PC-3 (cell line): ENCODE data around the gene ARL3.

ENCODE experiments used
- EZH2 ChIP-seq: fragments of 300-600 bp; sonication (generic); IDR thresholded peaks from one replicate; pipeline ENCODE4 v1.6.1; 2017; ENCODE audit warnings: antibody characterized with exemption, mild to moderate bottlenecking, low read length; ENCODE audit not compliant: unreplicated experiment
- EZH2phosphoT487 ChIP-seq: fragments of 300-600 bp; sonication (generic); IDR thresholded peaks from 2 replicates; pipeline ENCODE4 v1.6.1; 2018; ENCODE audit warnings: mild to moderate bottlenecking, antibody characterized with exemption, low read length, borderline replicate concordance
- TF ChIP-seq, protein P1 (sequence below): fragments of 300-600 bp; sonication (generic); conservative IDR thresholded peaks from 2 replicates; pipeline ENCODE4 v1.5.1; 2017; ENCODE audit warnings: antibody characterized with exemption, low read depth, mild to moderate bottlenecking, low read length

DNA sequence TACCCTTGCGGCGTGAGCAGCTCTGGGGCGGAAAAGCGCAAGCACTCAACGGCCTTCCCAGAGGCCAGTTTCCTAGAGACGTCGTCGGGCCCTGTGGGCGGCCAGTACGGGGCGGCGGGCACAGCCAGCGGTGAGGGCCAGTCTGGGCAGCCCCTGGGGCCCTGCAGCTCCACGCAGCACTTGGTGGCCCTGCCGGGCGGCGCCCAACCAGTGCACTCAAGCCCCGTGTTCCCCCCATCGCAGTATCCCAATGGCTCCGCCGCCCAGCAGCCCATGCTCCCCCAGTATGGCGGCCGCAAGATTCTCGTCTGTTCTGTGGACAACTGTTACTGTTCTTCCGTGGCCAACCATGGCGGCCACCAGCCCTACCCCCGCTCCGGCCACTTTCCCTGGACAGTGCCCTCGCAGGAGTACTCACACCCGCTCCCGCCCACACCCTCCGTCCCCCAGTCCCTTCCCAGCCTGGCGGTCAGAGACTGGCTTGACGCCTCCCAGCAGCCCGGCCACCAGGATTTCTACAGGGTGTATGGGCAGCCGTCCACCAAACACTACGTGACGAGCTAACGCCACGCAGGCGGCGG is 57.3 kb downstream of the ARL3 start:
- TF ChIP-seq, protein P1, sequence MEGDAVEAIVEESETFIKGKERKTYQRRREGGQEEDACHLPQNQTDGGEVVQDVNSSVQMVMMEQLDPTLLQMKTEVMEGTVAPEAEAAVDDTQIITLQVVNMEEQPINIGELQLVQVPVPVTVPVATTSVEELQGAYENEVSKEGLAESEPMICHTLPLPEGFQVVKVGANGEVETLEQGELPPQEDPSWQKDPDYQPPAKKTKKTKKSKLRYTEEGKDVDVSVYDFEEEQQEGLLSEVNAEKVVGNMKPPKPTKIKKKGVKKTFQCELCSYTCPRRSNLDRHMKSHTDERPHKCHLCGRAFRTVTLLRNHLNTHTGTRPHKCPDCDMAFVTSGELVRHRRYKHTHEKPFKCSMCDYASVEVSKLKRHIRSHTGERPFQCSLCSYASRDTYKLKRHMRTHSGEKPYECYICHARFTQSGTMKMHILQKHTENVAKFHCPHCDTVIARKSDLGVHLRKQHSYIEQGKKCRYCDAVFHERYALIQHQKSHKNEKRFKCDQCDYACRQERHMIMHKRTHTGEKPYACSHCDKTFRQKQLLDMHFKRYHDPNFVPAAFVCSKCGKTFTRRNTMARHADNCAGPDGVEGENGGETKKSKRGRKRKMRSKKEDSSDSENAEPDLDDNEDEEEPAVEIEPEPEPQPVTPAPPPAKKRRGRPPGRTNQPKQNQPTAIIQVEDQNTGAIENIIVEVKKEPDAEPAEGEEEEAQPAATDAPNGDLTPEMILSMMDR: no peak
- TF ChIP-seq EZH2 (no peak), EZH2phosphoT487 (no peak)
